Activated T-cell treated with anti-CD3 and anti-CD28 coated beads, Interleukin-2, amount 50 U/mL, for 48 hours (primary cell): Measurements from ENCODE around the gene AZIN2.

Experiments
- DNase-seq, 2 experiments: peaks; one replicate each; pipeline ENCODE4 v3.0.0-alpha.2; 2020

Gene AZIN2

GRCh38 chr1:33155877-33156538 lies 75.1 kb downstream of the AZIN2 start:
- no peak for DNase-seq

GRCh38 chr1:33157131-33157530 lies 76.2 kb downstream of the AZIN2 start:
- no peak for DNase-seq

GRCh38 chr1:33158366-33158765 lies 77.4 kb downstream of the AZIN2 start:
- DNase-seq = no peak

GRCh38 chr1:33159577-33159976 lies 78.6 kb downstream of the AZIN2 start:
- DNase-seq = no peak

- no peak for DNase-seq
Measured at GRCh38 chr1:33161061-33161681, 80.2 kb downstream of the AZIN2 start.

- no peak for DNase-seq
Measured at GRCh38 chr1:33162141-33162540, 81.2 kb downstream of the AZIN2 start.

- DNase-seq = no peak
Measured at GRCh38 chr1:33163621-33164519, 82.9 kb downstream of the AZIN2 start.

- no peak for DNase-seq
Measured at GRCh38 chr1:33165209-33165608, 84.3 kb downstream of the AZIN2 start.

- no peak for DNase-seq
Measured at GRCh38 chr1:33165809-33166208, 84.9 kb downstream of the AZIN2 start.

GRCh38 chr1:33167650-33168447 lies 86.9 kb downstream of the AZIN2 start:
- DNase-seq = no peak

- no peak for DNase-seq
Measured at GRCh38 chr1:33168556-33169289, 87.8 kb downstream of the AZIN2 start.

- DNase-seq = no peak
Measured at GRCh38 chr1:33169290-33170055, 88.5 kb downstream of the AZIN2 start.
